ENCODE data around the gene TRIM41.

Gene TRIM41

DNA sequence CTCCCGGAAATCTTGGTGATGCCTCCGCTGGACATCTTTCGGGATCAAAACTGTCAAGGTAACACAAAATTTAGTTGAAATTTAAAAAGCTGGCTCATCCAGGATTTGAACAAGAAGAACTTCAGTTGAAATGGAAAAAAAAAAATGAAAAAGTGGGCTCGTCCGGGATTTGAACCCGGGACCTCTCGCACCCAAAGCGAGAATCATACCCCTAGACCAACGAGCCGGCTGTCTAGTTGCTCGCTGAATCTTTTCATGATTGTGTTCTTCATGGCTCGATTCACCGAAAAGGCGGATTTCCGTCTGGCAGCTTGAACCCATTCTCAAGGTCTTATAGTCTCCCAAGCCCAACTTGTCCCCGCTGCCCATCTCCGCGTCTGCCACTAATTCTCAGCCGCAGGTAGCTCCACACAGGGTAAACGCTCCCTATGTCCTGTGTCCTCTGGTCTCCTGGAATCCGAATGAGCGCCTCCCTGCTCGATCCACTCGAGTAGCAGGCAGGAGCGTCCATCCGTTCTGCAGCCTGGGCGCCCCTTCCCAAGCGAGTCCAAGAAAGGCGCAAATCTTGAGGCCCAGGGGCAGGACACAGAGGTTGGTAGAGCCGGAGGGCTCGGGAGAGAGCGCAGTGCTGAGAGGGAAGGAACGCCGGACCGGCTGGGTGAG is 34.2 kb upstream of the TRIM41 start (continued):
- TF ChIP-seq, protein P1, sequence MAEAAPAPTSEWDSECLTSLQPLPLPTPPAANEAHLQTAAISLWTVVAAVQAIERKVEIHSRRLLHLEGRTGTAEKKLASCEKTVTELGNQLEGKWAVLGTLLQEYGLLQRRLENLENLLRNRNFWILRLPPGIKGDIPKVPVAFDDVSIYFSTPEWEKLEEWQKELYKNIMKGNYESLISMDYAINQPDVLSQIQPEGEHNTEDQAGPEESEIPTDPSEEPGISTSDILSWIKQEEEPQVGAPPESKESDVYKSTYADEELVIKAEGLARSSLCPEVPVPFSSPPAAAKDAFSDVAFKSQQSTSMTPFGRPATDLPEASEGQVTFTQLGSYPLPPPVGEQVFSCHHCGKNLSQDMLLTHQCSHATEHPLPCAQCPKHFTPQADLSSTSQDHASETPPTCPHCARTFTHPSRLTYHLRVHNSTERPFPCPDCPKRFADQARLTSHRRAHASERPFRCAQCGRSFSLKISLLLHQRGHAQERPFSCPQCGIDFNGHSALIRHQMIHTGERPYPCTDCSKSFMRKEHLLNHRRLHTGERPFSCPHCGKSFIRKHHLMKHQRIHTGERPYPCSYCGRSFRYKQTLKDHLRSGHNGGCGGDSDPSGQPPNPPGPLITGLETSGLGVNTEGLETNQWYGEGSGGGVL (tag by site-specific recombination; IDR thresholded peaks at IDR 0.05) = no peak
- no peak for TF ChIP-seq ZNF701 (tag by site-specific recombination; IDR thresholded peaks at IDR 0.05)

DNA sequence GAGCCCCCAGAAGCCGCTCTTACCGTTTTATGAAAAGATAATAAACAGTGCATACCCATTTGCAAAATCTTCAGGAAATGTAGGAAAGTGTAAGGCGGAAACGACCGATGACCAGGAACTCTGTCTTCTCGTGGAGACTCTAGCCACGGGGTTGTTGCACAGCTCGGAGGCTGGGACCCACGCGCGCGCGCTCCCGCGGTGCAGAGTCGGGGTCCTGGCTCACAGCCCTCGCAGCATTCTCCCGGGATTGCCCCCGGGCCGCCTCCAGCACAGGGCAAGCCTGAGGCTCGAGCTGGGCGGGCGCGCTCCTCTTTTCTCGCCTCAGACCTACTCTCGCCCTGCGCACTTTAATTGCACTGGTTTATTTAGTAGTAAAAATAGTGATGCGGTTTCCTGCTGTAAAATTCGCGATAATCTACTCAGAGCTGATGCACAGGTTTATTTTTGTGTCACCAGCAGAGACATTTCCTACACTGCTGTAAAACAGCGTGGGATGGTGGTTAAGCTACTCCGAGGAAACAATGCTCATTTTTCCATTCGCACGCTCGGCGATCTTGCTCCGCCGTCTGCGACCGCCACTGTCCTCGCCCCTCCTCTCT is 33.6 kb upstream of the TRIM41 start:
- ChIA-PET CTCF (interaction anchor here (0.6 to 4.1 kb wide), 6 partner anchors 14 to 62 kb away, joined by 3 to 27 read pairs (median 4); partner anchors contain the start of gene TRIM7), POLR2A (interaction anchor here (0.9 to 6.8 kb wide), 7 partner anchors 16 to 71 kb away, joined by 4 to 86 read pairs (median 5); partner anchors contain the start of genes RACK1, TRIM41, TRIM52 and TRIM7)
- Histone ChIP-seq H3K4me3 (ENCODE audit: low read depth, low read length) (peak overlapping the region; percentile 53), H3K27ac (ENCODE audit: extremely low read depth, low read depth, low read length) (no peak overlapping the region; the same call in 1 of the 2 replicates), H3K4me1 (ENCODE audit: control insufficient read depth, insufficient read depth, low read length) (no peaks in the 10 kb centered on the region), H3K36me3 (ENCODE audit: control insufficient read depth in 2 of 2, insufficient read depth in 1 of 2, low read length in 2 of 2) (no peaks in the 10 kb centered on the region), H3K9me3 (ENCODE audit: control insufficient read depth, insufficient read depth, low read depth, low read length) (no peaks in the 10 kb centered on the region)
- TF ChIP-seq, protein P2, sequence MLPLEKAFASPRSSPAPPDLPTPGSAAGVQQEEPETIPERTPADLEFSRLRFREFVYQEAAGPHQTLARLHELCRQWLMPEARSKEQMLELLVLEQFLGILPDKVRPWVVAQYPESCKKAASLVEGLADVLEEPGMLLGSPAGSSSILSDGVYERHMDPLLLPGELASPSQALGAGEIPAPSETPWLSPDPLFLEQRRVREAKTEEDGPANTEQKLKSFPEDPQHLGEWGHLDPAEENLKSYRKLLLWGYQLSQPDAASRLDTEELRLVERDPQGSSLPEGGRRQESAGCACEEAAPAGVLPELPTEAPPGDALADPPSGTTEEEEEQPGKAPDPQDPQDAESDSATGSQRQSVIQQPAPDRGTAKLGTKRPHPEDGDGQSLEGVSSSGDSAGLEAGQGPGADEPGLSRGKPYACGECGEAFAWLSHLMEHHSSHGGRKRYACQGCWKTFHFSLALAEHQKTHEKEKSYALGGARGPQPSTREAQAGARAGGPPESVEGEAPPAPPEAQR (tag by site-specific recombination; IDR thresholded peaks at IDR 0.05) = no peak
- TF ChIP-seq, protein P3, sequence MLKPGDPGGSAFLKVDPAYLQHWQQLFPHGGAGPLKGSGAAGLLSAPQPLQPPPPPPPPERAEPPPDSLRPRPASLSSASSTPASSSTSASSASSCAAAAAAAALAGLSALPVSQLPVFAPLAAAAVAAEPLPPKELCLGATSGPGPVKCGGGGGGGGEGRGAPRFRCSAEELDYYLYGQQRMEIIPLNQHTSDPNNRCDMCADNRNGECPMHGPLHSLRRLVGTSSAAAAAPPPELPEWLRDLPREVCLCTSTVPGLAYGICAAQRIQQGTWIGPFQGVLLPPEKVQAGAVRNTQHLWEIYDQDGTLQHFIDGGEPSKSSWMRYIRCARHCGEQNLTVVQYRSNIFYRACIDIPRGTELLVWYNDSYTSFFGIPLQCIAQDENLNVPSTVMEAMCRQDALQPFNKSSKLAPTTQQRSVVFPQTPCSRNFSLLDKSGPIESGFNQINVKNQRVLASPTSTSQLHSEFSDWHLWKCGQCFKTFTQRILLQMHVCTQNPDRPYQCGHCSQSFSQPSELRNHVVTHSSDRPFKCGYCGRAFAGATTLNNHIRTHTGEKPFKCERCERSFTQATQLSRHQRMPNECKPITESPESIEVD (tag by site-specific recombination; IDR thresholded peaks at IDR 0.05) = peak; percentile 49
- TF ChIP-seq ZNF394 (tag by site-specific recombination; IDR thresholded peaks at IDR 0.05; ENCODE audit: borderline replicate concordance) = peak; percentile 72; the same call in 1 of the 2 replicates
- 0 out of 2 replicates have a peak, but pooled peaks have one; percentile 16 for TF ChIP-seq KLF10 (tag by site-specific recombination; IDR thresholded peaks at IDR 0.05)
- TF ChIP-seq IKZF3 (tag by site-specific recombination; IDR thresholded peaks at IDR 0.05) = no peak
- TF ChIP-seq ZNF214 (tag by site-specific recombination; IDR thresholded peaks at IDR 0.05; ENCODE audit: borderline replicate concordance) = no peak
- TF ChIP-seq ZNF677 (tag by site-specific recombination; IDR thresholded peaks at IDR 0.05) = no peak
- 0 out of 2 replicates have a peak, but pooled peaks have one; percentile 20 for TF ChIP-seq ZSCAN30 (tag by site-specific recombination; IDR thresholded peaks at IDR 0.05)
- TF ChIP-seq, protein P4, sequence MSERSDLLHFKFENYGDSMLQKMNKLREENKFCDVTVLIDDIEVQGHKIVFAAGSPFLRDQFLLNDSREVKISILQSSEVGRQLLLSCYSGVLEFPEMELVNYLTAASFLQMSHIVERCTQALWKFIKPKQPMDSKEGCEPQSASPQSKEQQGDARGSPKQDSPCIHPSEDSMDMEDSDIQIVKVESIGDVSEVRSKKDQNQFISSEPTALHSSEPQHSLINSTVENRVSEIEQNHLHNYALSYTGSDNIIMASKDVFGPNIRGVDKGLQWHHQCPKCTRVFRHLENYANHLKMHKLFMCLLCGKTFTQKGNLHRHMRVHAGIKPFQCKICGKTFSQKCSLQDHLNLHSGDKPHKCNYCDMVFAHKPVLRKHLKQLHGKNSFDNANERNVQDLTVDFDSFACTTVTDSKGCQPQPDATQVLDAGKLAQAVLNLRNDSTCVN (tag by site-specific recombination; optimal IDR thresholded peaks at IDR 0.05) = peak; percentile 87
- TF ChIP-seq ZNF335 (tag by site-specific recombination; conservative IDR thresholded peaks at IDR 0.05) = peak; percentile 65
- TF ChIP-seq ZIC2 (tag by site-specific recombination; IDR thresholded peaks at IDR 0.05) = peak; percentile 27; the same call in 1 of the 2 replicates
- TF ChIP-seq ZNF776 (tag by site-specific recombination; IDR thresholded peaks at IDR 0.05; ENCODE audit: borderline replicate concordance) = no peak
- peak; percentile 33; the same call in 1 of the 2 replicates for TF ChIP-seq ZBTB20 (tag by site-specific recombination; IDR thresholded peaks at IDR 0.05)
- peak; percentile 10; the same call in 1 of the 2 replicates for TF ChIP-seq BCL11B (tag by site-specific recombination; IDR thresholded peaks at IDR 0.05; ENCODE audit: low read depth)
- peak; percentile 84 for TF ChIP-seq ZBTB17 (tag by site-specific recombination; IDR thresholded peaks at IDR 0.05)
